Measurements from ENCODE around the gene MIP. TPM values are rescaled to one million over a fixed set of nuclear protein-coding genes. Genes with fewer than 3 reads are reported as not detected.
A peak's percentile ranks its signal among the peaks of the same experiment; 100 is the strongest.
"Not testable (repeated sequence)": the region's sequence is repeated elsewhere in the genome, so short reads cannot be mapped to it uniquely, and the experiment has no call there.

The MIP gene
- polyA plus RNA-seq (ENCODE audit: insufficient read length): 0.35 TPM

DNA sequence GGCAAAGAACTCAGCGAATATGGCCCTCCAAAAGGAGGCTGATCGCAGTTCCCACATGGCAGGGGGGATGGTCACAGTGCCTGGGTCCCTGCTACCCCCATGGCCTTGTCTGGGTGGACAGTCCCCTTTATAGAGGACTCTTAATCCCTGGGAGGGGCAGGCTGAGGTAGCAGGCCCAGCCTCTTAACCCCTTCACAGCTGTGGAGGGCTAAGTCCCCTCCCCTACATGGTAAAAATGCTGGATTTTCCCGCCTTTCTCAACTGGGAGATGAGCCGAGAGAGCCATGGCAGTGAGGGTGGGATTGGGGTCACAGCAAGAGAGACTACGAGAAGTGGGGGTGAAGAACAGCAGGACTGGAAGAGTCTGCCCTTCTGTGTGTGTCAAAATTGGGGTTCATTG is at the start of gene MIP:
Gene MIP (minus strand): TSS at position 101 of the 400 bp plus-strand sequence. CDS start 44 bp downstream, at position 57.
- DNase-seq (ENCODE audit: low read depth): no peak

DNA sequence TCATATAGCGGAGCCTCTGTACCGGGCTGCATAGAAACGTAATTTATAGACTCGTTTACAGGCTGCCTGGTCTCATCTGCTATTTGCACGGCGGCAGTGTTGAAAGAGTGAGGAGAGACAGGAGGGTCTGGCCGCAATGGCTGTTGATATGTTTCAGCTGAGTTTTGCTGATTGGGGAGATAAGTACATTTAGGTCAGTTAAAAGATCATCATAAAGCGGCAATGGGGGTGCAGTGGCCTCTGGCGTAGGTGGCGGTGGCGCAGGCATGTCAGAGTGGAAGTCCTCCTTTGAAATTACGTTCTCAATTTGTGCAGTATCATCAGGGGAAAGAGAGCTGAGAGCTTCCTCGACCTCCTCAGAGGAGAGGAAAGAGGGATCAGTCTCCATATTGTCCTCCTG is 45.4 kb upstream of the MIP start:
- DNase-seq (ENCODE audit: low read depth): not testable (repeated sequence)

DNA sequence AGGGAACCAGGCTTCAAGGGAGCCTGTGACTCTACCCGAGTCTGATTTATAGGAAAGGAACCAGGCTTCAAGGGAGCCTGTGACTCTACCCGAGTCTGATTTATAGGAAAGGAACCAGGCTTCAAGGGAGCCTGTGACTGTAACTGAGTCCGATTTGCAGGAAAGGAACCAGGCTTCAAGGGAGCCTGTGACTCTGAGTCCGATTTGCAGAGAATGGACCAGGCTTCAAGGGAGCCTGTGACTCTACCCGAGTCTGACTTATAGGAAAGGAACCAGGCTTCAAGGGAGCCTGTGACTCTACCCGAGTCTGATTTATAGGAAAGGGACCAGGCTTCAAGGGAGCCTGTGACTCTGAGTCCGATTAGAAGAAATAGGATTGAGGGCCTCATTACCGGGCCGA is 45.0 kb upstream of the MIP start:
- DNase-seq (ENCODE audit: low read depth): not testable (repeated sequence)

DNA sequence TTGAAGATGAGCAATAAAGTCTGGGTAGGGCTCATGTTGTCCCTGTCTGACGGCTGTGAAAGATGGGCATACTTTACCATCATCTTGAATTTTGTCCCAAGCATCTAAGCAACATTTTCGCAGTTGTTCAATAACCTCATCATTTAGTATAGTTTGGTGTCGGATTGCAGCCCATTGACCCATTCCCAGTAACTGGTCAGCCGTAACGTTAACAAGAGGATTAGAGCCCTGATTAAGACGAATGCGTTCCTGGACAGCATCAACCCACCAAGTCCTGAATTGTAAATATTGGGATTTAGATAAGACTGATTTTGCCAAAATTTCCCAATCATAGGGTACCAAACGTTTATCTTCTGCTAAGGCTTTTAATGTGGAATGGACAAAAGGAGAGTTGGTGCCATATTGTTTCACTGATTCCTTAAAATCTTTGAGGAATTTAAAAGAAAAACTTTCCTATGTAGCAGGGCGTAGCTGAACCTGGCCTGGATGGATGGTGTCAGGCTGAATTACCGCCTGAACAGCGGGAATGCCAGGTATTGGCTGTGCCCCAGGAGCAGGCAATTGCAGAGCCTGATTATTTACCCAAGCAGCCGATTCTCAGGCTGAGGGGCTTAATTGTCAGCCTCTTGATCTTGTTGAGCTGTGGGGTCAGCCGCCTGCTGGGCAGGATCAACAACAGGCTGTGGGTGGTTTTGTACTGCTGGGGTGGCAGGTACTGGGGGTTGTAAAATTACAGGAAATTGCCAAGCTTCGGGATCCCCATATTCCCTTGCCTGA is 43.9 kb upstream of the MIP start:
- not testable (repeated sequence) for DNase-seq (ENCODE audit: low read depth)

DNA sequence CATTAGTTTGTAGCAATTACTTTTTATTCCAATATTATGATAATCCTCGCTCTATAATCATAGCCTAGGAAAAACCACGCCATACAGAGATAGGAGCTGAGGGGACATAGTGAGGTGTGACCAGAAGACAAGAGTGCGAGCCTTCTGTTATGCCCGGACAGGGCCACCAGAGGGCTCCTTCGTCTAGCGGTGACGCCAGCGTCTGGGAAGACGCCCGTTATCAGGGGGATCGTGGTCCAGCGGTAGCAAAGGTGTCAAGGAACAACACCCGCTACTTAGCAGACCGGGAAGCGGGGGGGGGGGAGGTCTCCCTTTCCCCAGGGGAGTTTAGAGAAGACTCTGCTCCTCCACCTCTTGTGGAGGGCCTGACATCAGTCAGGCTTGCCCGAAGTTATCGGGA is 42.2 kb upstream of the MIP start:
- DNase-seq (ENCODE audit: low read depth): not testable (repeated sequence)

DNA sequence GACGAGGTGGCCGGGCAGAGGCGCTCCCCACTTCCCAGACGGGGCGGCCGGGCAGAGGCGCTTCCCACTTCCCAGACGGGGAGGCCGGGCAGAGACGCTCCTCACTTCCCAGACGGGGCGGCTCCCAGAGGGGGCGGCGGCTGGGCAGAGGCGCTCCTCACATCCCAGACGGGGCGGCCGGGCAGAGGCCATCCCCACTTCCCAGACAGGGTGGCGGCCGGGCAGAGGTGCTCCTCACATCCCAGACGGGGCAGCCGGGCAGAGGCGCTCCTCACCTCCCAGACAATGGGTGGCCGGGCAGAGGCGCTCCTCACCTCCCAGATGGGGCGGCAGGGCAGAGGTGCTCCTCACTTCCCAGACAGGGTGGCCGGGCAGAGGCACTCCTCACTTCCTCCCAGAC is 40.0 kb upstream of the MIP start:
- DNase-seq (ENCODE audit: low read depth): not testable (repeated sequence)

DNA sequence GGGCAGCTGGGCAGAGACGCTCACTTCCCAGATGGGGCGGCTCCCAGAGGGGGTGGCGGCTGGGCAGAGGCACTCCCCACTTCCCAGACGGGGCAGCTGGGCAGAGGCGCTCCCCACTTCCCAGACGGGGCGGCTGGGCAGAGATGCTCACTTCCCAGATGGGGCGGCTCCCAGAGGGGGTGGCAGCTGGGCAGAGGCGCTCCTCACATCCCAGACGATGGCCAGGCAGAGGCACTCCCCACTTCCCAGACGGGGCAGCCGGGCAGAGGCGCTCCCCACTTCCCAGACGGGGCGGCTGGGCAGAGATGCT is 39.6 kb upstream of the MIP start:
- DNase-seq (ENCODE audit: low read depth): not testable (repeated sequence)

DNA sequence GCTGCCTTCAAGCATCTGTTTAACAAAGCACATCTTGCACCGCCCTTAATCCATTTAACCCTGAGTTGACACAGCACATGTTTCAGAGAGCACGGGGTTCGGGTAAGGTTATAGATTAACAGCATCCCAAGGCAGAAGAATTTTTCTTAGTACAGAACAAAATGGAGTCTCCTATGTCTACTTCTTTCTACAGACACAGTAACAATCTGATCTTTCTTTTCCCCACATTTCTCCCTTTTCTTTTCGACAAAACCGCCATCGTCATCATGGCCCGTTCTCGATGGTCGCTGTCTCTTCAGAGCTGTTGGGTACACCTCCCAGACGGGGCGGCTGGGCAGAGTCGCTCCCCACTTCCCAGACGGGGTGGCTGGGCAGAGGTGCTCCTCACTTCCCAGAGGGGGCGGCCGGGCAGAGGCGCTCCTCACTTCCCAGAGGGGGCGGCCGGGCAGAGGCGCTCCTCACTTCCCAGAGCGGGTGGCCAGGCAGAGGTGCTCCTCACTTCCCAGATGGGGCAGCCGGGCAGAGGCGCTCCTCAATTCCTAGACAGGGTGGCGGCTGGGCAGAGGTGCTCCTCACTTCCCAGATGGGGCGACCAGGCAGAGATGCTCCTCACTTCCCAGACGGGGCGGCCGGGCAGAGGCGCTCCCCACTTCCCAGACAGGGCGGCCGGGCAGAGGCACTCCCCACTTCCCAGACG is 39.1 kb upstream of the MIP start:
- DNase-seq (ENCODE audit: low read depth): not testable (repeated sequence)

DNA sequence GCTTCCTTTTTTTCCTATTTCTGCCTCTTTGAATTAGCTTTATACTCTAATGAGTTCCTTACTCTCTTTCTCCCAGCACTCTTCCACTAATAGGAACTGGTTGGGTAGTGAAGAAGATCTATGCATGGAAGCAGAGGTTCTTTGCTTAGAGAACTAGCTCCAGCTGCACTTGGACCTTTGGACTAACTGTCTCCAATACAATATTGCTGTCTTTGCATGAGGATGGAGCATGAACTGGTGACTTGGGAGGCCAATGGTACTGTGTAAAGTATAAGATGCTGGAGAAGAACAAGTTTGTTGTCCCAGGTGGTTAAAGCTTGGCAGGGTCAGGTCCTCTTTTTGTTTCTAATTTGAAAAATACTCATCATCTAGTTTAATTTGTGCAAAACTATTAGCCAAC is 35.9 kb upstream of the MIP start:
- DNase-seq (ENCODE audit: low read depth): no peak

DNA sequence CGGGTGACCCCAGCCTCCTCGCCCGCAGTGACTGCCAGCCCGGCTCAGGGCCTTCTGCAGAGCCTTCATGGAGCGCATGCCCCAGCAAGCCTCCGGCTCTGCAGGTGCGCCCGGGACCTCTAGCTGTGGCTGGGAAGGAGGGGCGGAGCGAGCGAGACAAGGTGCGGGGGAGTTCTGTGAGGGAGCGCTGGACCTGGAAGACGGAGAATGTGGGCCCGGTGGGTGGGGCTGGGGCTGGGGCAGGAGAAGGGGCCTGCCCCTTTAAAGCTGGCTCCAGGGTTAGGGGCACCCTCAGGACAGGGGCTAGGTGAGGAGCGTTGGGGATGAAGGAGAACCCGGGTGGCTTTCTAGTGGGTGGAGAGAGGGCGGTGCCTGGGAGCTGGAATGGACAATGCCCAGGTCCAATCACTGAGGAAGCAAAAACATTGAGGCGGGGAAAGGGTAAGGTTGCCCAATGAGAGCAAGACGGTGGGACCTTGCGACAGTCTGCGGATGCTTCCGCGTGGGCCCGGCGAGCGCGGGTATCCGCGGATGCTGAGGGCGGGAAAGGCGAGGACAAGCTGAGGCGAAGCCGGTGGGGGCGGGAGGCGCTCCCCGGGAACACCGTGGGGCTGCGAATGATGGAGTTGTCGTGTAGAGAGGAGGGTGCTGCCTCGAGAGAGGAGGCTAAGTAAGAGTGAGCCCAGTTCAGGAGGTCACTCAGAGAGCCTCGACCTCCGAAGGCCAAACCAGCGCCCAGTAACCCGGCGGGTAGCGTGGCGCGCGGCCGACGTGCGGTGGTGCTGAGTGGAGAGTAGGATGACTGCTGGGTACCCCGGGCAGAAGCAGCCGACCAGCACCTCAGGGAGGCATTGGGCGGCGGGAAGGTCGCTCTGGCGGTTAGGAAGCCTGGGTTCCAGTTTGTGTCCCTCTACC is 33.8 kb upstream of the MIP start, which contains the start of gene GLS2:
Gene GLS2 (minus strand): TSS at position 121 of the 915 bp plus-strand sequence. CDS start 43 bp downstream, at position 78.
- peak; percentile 47 for DNase-seq (ENCODE audit: low read depth)

DNA sequence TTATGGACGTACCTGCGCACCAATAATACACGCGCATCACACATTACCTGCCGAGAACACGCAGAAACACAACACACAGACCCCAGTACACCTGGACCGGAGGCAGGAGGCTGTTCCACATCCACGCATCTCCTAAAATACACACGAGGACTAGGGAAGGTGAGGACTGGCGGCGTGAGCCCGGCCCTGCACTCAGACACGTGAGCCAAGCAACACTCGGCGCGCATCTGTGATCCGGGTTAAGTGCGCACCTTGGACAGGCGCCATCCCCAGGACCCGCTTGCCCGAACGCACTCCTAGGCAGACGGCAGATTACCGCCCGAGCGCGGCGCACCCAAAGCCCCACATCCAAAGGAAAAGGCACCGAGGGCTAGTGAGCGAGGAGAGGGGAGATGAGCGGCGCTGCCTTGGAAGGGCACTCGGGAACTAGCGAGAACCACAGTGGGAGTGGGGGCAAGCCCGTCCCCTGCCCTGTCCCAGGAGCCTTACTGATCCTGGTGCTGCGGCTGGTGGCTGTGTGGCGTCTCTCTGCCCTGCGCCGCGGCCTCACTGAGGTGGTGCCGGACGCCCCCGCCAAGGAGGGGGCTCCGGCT is 33.1 kb upstream of the MIP start:
- DNase-seq (ENCODE audit: low read depth): no peak

DNA sequence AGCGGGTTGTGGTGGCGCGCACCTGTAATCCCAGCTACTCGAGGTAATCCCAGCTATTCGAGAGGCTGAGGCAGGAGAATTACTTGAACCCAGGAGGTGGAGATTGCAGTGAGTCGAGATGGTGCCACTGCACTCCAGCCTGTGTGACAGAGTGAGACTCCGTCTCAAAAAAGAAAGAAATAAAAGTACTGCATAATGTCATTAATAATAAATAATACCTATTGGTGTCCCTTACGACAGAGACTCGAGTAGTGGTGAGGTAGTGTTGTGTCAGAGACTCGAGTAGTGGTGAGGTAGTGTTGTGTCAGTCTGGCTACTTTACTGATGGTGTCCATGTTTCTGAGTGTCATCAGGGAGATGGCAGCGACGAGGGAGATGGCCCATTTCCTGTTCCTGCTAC is 32.2 kb upstream of the MIP start:
- no peak for DNase-seq (ENCODE audit: low read depth)

DNA sequence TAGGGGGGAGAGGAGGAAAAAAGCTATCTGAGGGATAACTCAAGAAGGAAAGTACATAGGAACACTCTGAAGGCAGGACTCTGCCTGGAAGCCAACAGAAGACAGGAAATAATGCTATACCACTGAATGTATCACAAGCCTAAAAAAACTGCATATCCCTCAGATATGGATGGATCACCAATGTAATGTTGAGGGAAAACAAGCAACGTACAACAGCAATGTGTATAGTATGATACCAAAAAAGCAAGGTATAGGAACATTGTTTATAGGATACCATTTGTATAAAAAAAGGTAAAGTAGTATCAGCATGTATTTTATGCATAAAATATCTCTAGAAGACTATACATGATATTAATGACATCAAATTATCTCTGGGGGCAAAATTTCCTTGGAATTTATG is 30.1 kb upstream of the MIP start:
- DNase-seq (ENCODE audit: low read depth): no peak

DNA sequence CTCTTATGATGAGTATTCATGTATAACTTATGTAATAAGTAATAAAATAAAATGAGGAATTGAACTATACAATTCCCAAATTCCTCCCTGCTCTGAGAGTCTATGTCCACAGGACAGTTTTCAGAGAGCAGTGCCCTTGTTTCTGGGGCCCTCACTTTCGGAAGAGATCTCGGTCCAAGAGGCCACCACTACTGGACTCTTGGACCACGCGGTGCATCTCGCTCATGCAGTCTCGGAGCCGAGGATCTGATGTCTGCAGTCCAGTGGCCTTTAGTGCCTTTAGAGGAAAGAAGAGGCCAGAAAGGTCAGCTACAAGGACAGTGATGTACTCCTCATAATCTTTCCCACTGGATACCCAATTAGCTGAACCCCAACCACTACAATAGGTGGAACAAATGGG is 25.2 kb upstream of the MIP start:
- no peak for DNase-seq (ENCODE audit: low read depth)

DNA sequence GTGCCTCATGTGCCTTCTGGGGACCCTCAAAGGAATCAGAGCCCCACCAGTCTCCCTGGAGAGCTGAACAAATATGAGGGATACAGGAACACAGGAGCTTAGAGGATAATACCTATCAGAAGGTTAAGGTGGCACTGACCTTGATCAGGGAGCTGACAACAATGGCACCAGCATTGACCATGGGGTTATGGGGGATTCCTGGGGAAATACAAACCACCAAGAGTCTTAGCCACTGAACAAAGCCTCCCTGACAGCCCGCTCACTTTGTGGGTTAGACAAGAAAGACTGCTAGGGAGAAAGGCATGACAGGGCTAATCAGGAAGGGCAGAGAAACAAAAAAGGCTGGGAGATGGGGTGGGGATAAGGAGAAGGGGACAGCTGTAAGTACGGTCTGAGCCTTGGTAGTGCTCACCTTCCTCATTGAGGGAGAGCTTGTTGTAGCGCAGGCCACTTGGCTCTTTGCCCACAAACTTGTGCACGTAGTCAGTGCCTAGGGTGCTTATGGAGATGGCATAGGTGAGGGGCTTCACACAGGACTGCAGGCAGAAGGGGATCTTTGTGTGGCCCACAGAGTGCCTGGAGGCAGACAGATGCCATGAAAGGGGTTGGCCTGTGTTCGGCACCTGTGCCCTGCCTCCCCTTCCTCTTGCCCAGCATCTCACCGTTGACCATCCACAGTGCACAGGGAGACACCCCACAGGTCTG is 23.2 kb upstream of the MIP start:
- DNase-seq (ENCODE audit: low read depth): no peak

DNA sequence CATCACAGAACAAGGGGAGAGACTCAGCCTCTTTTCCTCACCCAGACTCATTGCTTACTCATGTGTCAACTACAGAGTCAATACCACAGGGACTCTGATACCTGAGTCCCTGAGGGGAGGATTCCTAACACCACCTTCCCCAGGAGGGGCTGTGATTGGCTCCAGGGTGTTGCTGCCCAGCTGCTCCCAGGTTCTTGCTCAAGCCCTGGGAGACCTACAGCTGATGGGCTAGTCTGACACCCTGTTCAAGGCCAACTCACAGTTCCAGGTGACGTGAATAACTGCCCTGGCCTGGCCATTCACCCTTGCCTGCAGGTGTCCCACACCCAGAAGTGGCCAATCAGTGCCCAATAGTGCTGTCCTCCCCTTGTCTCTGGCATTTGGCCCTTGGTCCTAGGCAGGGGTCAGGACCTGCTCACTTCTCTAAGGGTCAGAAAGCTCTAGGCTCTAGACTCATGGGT is 22.5 kb upstream of the MIP start:
- DNase-seq (ENCODE audit: low read depth): no peak

DNA sequence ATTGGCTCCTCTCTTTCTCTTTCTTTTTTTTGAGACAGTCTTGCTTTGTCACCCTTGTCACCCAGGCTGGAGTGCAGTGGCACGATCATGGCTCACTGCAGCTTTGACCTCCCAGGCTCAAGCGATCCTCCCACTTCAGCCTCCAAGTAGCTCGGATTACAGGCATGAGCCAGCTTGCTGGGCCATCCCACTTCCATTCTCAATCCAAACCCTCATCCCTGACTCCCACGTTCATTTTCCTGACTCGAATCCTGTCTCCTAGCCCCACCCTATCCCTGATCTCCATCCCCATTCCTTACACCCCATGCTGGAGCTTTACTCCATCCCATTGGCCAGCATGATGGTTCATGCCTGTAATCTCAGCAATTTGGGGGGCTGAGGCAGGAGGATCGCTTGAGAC is 21.7 kb upstream of the MIP start:
- DNase-seq (ENCODE audit: low read depth): no peak

DNA sequence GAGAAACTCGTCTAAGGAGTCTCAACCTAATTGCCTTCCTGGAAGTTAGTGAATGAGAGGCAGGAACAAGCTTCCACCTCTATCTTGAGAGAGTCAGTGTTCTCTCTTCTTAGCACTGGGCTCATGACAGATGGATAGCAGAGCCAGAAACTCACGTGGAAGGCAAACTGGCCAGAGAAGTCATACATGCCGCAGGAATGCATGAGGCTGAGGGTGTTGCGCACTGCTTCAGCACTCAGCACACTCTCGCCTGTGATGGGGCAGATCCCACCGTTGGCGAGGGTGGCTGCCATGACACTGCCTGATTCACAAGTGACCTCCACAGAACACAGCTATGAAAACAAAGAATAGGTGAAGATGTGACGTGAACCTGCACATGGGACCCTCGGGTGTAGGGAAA is 19.9 kb upstream of the MIP start:
- DNase-seq (ENCODE audit: low read depth): no peak

DNA sequence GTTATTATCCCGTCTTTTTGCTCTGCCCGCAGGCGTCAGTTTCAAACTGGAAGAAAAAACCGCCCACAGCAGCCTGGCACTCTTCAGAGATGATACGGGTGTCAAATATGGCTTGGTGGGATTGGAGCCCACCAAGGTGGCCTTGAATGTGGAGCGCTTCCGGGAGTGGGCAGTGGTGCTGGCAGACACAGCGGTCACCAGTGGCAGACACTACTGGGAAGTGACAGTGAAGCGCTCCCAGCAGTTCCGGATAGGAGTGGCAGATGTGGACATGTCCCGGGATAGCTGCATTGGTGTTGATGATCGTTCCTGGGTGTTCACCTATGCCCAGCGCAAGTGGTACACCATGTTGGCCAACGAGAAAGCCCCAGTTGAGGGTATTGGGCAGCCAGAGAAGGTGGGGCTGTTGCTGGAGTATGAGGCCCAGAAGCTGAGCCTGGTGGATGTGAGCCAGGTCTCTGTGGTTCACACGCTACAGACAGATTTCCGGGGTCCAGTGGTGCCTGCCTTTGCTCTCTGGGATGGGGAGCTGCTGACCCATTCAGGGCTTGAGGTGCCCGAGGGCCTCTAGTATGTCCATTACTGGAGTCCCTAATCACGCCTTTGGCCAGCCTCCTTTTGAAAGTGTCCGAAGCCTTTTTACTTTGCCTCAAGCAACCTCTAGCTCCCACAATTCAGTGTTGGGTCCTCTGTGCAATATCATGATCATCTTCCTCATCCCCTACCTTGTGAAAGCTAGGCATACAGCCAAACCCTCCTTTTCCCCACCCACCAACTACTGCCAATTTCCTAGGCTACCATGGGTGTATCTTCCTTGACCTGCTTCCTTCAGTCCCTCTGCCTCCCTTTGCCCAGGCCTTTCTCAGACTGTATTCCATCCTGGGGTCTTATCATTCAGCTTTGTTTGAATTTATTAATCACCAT is 14.8 kb upstream of the MIP start:
- DNase-seq (ENCODE audit: low read depth): no peak

Data from forelimb muscle (tissue), 1 donor.